GM18907 (cell line): ENCODE results near the gene VAMP1.
"Not testable (repeated sequence)": the region's sequence is repeated elsewhere in the genome, so short reads cannot be mapped to it uniquely, and the experiment has no call there.

ENCODE experiments used
- ATAC-seq: cut with Tn5 transposase; IDR thresholded peaks from one replicate; pipeline ENCODE4 v1.9.1; 2021; ENCODE audit warnings: mild to moderate bottlenecking, moderate library complexity; ENCODE audit not compliant: unreplicated experiment

Gene VAMP1

GRCh38 chr12:6469609-6470374 is 685 bp downstream of the VAMP1 start:
- ATAC-seq: no peak

- ATAC-seq: no peak
These were observed 1.4 kb downstream of the VAMP1 start for GRCh38 chr12:6469092-6469491.

- ATAC-seq: no peak
These were observed 2.2 kb downstream of the VAMP1 start for GRCh38 chr12:6468283-6468575.

- ATAC-seq: not testable (repeated sequence)
These were observed 2.8 kb downstream of the VAMP1 start for GRCh38 chr12:6467571-6468282.

- ATAC-seq: not testable (repeated sequence)
These were observed 3.7 kb downstream of the VAMP1 start for GRCh38 chr12:6466751-6467150.

- no peak for ATAC-seq
These were observed 4.3 kb downstream of the VAMP1 start for GRCh38 chr12:6466184-6466573.

GRCh38 chr12:6465467-6466183 is 4.9 kb downstream of the VAMP1 start:
- ATAC-seq: no peak

GRCh38 chr12:6464531-6464930 is 5.9 kb downstream of the VAMP1 start:
- no peak for ATAC-seq

GRCh38 chr12:6463858-6464257 is 6.6 kb downstream of the VAMP1 start:
- ATAC-seq: no peak

- ATAC-seq: no peak
These were observed 7.3 kb downstream of the VAMP1 start for GRCh38 chr12:6463216-6463615.

GRCh38 chr12:6462234-6462995 is 8.1 kb downstream of the VAMP1 start:
- no peak for ATAC-seq

GRCh38 chr12:6461401-6462233 is 8.9 kb downstream of the VAMP1 start:
- peak; percentile 63 for ATAC-seq

GRCh38 chr12:6460751-6461371 is 9.6 kb downstream of the VAMP1 start:
- no peak for ATAC-seq

GRCh38 chr12:6459004-6459337 is 11.5 kb downstream of the VAMP1 start:
- ATAC-seq: no peak

GRCh38 chr12:6458281-6459003 is 12.0 kb downstream of the VAMP1 start:
- no peak for ATAC-seq

GRCh38 chr12:6457220-6457945 is 13.1 kb downstream of the VAMP1 start:
- ATAC-seq: no peak

GRCh38 chr12:6452944-6453630 is 17.4 kb downstream of the VAMP1 start:
- no peak for ATAC-seq
